ENCODE measurements around the gene ELMO1.

- TF ChIP-seq MYC (IDR thresholded peaks at IDR 0.05; ENCODE audit: borderline replicate concordance, low read length) (no peak), RNF2 (IDR thresholded peaks at IDR 0.05; ENCODE audit: borderline replicate concordance, low read depth) (no peak), JUN (IDR thresholded peaks at IDR 0.05) (no peak), REST (IDR thresholded peaks at IDR 0.05) (no peak), EP300 (IDR thresholded peaks at IDR 0.05) (no peak), NPAS2 (CRISPR knock-in tag; IDR thresholded peaks at IDR 0.05; ENCODE audit: borderline replicate concordance) (no peak), CTCF (IDR thresholded peaks at IDR 0.05) (no peak)
These were observed 295.3 kb downstream of the ELMO1 start for GRCh38 chr7:37153376-37153775.

All from A549 (cell line).